VCaP (cell line): ENCODE data around the gene DAPK2.

Experiments used
- H3K27ac ChIP-seq: fragments of 450-650 bp; 2 replicates; pipeline ENCODE4 v1.5.1; 2017
- CTCF ChIP-seq: fragments of 450-650 bp; conservative IDR thresholded peaks from 2 replicates; pipeline ENCODE4 v1.5.1; 2017; ENCODE audit warnings: mild to moderate bottlenecking, moderate library complexity

The DAPK2 gene

GRCh38 chr15:63869371-63870042 lies 176.8 kb downstream of the DAPK2 start:
- no peak for TF ChIP-seq CTCF

GRCh38 chr15:63864186-63864585 lies 182.1 kb downstream of the DAPK2 start:
- TF ChIP-seq CTCF = no peak
- H3K27ac ChIP-seq = no peak overlapping the region

More at GRCh38 chr15:63869371-63870042, 176.8 kb downstream of the DAPK2 start:
- no peak overlapping the region for H3K27ac ChIP-seq

- TF ChIP-seq CTCF = no peak
- H3K27ac ChIP-seq = no peak overlapping the region
These were observed 184.3 kb downstream of the DAPK2 start for GRCh38 chr15:63861946-63862517.

- no peak for TF ChIP-seq CTCF
- H3K27ac ChIP-seq = no peak overlapping the region
These were observed 185.7 kb downstream of the DAPK2 start for GRCh38 chr15:63860555-63860954.

GRCh38 chr15:63860155-63860554 lies 186.1 kb downstream of the DAPK2 start:
- no peak overlapping the region for H3K27ac ChIP-seq
- no peak for TF ChIP-seq CTCF

GRCh38 chr15:63858881-63859280 lies 187.4 kb downstream of the DAPK2 start:
- no peak for TF ChIP-seq CTCF
- H3K27ac ChIP-seq = no peak overlapping the region

GRCh38 chr15:63858448-63858847 lies 187.8 kb downstream of the DAPK2 start:
- no peak for TF ChIP-seq CTCF
- H3K27ac ChIP-seq = no peak overlapping the region
